Suprapubic skin (tissue), 4 donors: ENCODE data around the gene STK32B. TPM values are rescaled to one million over a fixed set of nuclear protein-coding genes. Genes with fewer than 3 reads are reported as not detected.
"Not testable (repeated sequence)": the region's sequence is repeated elsewhere in the genome, so short reads cannot be mapped to it uniquely, and the experiment has no call there.

Source experiments
- DNase-seq, 2 donors: peaks; one replicate each; pipeline ENCODE4 v3.0.0-alpha.2; 2019; ENCODE audit warnings: low spot score in 2 of 2
- H3K27ac ChIP-seq: fragments of 200-600 bp; sonication (generic); one replicate; pipeline ENCODE4 v1.5.1; 2019
- H3K27me3 ChIP-seq: fragments of 200-600 bp; sonication (generic); one replicate; pipeline ENCODE4 v1.5.1; 2019
- H3K36me3 ChIP-seq: fragments of 200-600 bp; sonication (generic); one replicate; pipeline ENCODE4 v1.5.1; 2019
- H3K4me1 ChIP-seq: fragments of 200-600 bp; sonication (generic); one replicate; pipeline ENCODE4 v1.5.1; 2019
- H3K4me3 ChIP-seq: fragments of 200-600 bp; sonication (generic); one replicate; pipeline ENCODE4 v1.5.1; 2019; ENCODE audit warnings: mild to moderate bottlenecking
- H3K9me3 ChIP-seq: fragments of 200-600 bp; sonication (generic); one replicate; pipeline ENCODE4 v1.5.1; 2019
- CTCF ChIP-seq, 2 donors: fragments of 200-600 bp in 1 of 2; fragments of 450-650 bp in 1 of 2; sonication (generic) in 1 of 2; IDR thresholded peaks; one replicate each; pipeline ENCODE4 v1.5.1; 2016 to 2019; ENCODE audit warnings: antibody characterized with exemption in 2 of 2, mild to moderate bottlenecking in 1 of 2, moderate library complexity in 1 of 2
- EP300 ChIP-seq: sonication (generic); formaldehyde crosslinking; IDR thresholded peaks from one replicate; pipeline ENCODE4 v1.6.1; 2017; ENCODE audit warnings: antibody characterized with exemption
- POLR2A ChIP-seq, 2 donors: fragments of 450-650 bp; IDR thresholded peaks; one replicate each; pipeline ENCODE4 v1.6.1; 2017; ENCODE audit warnings: antibody characterized with exemption in 2 of 2, mild to moderate bottlenecking in 2 of 2, moderate library complexity in 2 of 2
- POLR2AphosphoS5 ChIP-seq, 3 donors: sonication (generic); formaldehyde crosslinking; IDR thresholded peaks; one replicate each; pipeline ENCODE4 v1.6.1; 2017; ENCODE audit warnings: antibody characterized with exemption in 3 of 3
- WGBS: methylation state at CpG from one replicate; pipeline ENCODE4 v1.1.5; 2018; 5-methylcytosine and 5-hydroxymethylcytosine counted together
- total RNA-seq, 4 donors: library from RNA; depleted of rRNA; stranded (reverse); fragments of >200 nt; gene quantifications; one replicate each; pipeline ENCODE4 v1.1.0, GENCODE V29; 2016

Gene STK32B
- total RNA-seq, 4 donors from 2014 or later: 0.76 to 2.2 (median 1.2) TPM

DNA sequence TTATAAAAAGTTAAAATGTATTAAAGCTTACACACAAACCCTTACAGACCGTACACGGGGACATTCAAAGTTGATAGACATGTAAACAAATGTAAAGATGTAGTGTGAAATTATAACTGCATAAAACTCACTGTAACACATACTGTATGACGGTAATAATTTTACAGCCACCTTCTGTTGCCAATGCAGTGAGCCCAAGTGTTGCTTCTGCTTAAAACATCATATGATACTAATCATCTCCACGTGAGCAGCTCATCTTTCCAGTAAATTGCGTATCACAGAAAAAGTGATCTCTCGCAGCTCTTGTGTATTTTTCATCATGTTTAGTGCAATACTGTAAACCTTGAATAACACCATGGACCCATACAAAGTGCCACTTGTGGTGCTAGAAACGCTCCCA, 233.2 kb downstream of the STK32B start:
- no peak for TF ChIP-seq POLR2AphosphoS5 (IDR thresholded peaks at IDR 0.05)
- no peak for TF ChIP-seq CTCF (IDR thresholded peaks at IDR 0.05)
- no peak for TF ChIP-seq POLR2A (IDR thresholded peaks at IDR 0.05)
- TF ChIP-seq EP300: no peak
- WGBS: 71% methylated on average over 7 of the region's 7 CpGs
- no peak overlapping the region for H3K4me3 ChIP-seq
- H3K36me3 ChIP-seq: no peaks in the 10 kb centered on the region
- H3K4me1 ChIP-seq: no peaks in the 10 kb centered on the region
- no peaks in the 10 kb centered on the region for H3K27me3 ChIP-seq
- H3K9me3 ChIP-seq: no peaks in the 10 kb centered on the region
- no peak overlapping the region for H3K27ac ChIP-seq
- no peak for DNase-seq

DNA sequence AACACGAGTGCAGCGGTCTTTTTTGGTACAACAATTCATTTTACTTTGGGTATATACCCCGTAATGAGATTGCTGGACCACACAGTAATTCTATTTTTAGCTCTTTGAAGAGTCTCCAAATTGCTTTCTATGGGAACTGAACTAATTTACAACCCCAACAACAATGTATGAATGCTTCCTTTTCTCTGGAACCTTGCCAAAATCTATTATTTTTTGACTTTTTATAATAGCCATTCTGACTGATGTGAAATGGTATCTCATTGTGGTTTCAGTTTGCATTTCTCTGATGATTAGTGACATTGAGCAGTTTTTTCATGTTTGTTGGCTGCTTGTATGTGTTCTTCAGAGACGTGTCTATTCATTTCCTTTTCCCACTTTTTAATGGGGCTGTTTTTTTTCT, 240.8 kb downstream of the STK32B start:
- Histone ChIP-seq H3K9me3 (no peaks in the 10 kb centered on the region), H3K4me3 (no peak overlapping the region), H3K4me1 (no peaks in the 10 kb centered on the region), H3K27ac (no peak overlapping the region), H3K36me3 (no peaks in the 10 kb centered on the region), H3K27me3 (no peaks in the 10 kb centered on the region)
- 54% methylated on average over 4 of the region's 4 CpGs for WGBS
- TF ChIP-seq EP300 (no peak), POLR2AphosphoS5 (IDR thresholded peaks at IDR 0.05) (no peak), CTCF (IDR thresholded peaks at IDR 0.05) (no peak), POLR2A (IDR thresholded peaks at IDR 0.05) (no peak)
- DNase-seq: no peak

- H3K4me1 ChIP-seq, H3K36me3 ChIP-seq, H3K9me3 ChIP-seq, H3K27ac ChIP-seq, H3K4me3 ChIP-seq, H3K27me3 ChIP-seq: not testable (repeated sequence)
- peak in 1 of 2 donors; percentile 40 for DNase-seq
- 94% methylated on average over 8 of the region's 9 CpGs for WGBS
These were observed 246.9 kb downstream of the STK32B start for GRCh38 chr4:5298000-5298787.

- Histone ChIP-seq H3K36me3 (no peaks in the 10 kb centered on the region), H3K4me3 (no peak overlapping the region), H3K27me3 (no peaks in the 10 kb centered on the region), H3K9me3 (no peaks in the 10 kb centered on the region), H3K4me1 (no peaks in the 10 kb centered on the region), H3K27ac (no peak overlapping the region)
- TF ChIP-seq CTCF (IDR thresholded peaks at IDR 0.05) (no peak), EP300 (no peak), POLR2AphosphoS5 (IDR thresholded peaks at IDR 0.05) (no peak)
- DNase-seq: no peak
These were observed 249.0 kb downstream of the STK32B start for GRCh38 chr4:5300283-5300682.

GRCh38 chr4:5307928-5308327, 256.6 kb downstream of the STK32B start:
- H3K9me3 ChIP-seq: no peaks in the 10 kb centered on the region
- H3K36me3 ChIP-seq: no peaks in the 10 kb centered on the region
- TF ChIP-seq POLR2AphosphoS5 (IDR thresholded peaks at IDR 0.05) (no peak), POLR2A (IDR thresholded peaks at IDR 0.05) (no peak), EP300 (no peak), CTCF (IDR thresholded peaks at IDR 0.05) (no peak)
- H3K27me3 ChIP-seq: no peaks in the 10 kb centered on the region
- no peak overlapping the region for H3K27ac ChIP-seq
- no peak for DNase-seq
- no peaks in the 10 kb centered on the region for H3K4me1 ChIP-seq
- H3K4me3 ChIP-seq: no peak overlapping the region
- WGBS: 93% methylated on average over 3 of the region's 3 CpGs

DNA sequence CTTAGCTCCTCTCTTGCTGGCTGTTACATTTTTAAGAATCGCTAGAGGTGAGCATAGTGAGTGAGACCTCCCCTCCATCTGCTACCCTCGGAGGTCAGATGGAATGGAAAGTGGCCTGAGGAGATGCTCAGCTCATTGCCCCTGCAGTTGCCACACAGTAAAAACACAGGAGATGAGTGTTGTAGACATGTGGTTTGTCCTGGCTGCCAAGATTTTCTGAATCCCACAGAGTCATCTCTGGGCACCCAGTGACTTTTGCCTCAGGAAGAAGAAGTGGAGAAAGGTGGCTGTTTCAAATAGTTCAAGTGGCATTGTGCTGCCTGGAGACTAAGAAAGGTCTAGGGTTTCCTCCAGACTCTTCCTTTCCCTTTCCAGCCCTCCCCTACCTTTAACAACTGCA, 271.0 kb downstream of the STK32B start:
- no peak for DNase-seq
- Histone ChIP-seq H3K9me3 (peaks cover 9% of the 10 kb centered on the region), H3K27ac (no peak overlapping the region), H3K27me3 (no peaks in the 10 kb centered on the region), H3K4me1 (no peaks in the 10 kb centered on the region), H3K36me3 (no peaks in the 10 kb centered on the region), H3K4me3 (no peak overlapping the region)
- TF ChIP-seq POLR2AphosphoS5 (IDR thresholded peaks at IDR 0.05) (no peak), POLR2A (IDR thresholded peaks at IDR 0.05) (no peak), CTCF (IDR thresholded peaks at IDR 0.05) (no peak)
- 76% methylated on average over 2 of the region's 2 CpGs for WGBS
